ENCODE measurements around the gene RHD. TPM values are rescaled to one million over a fixed set of nuclear protein-coding genes. Genes with fewer than 3 reads are reported as not detected.

The RHD gene
- total and polyA plus RNA-seq, 2 experiments from 2014 or later = 0.33 TPM; not detected in 1

Other genes starting within 250 kb of the RHD start
- 31.7 and 50.3 TPM in 2 replicates for gene SYF2, start 40.0 kb upstream of the RHD start, total RNA-seq (2014; rRNA removed; shearing (Covaris generic))
- 39.9 and 40.5 TPM in 2 replicates for gene SYF2, start 40.0 kb upstream of the RHD start, polyA plus RNA-seq (2016; fragmentation: Nextera tagmentation; extraction: Ambion mirVana)
- 138 and 139 TPM in 2 replicates for gene RSRP1, start 25.1 kb upstream of the RHD start, total RNA-seq (2014; rRNA removed; shearing (Covaris generic))
- gene RSRP1, start 25.1 kb upstream of the RHD start, polyA plus RNA-seq (2016; fragmentation: Nextera tagmentation; extraction: Ambion mirVana) = 86.8 and 113 TPM in 2 replicates
- gene TMEM50A, start 65.8 kb downstream of the RHD start, total RNA-seq (2014; rRNA removed; shearing (Covaris generic)) = 146 and 213 TPM in 2 replicates
- gene TMEM50A, start 65.8 kb downstream of the RHD start, polyA plus RNA-seq (2016; fragmentation: Nextera tagmentation; extraction: Ambion mirVana) = 453 and 455 TPM in 2 replicates
- gene RHCE, start 148.3 kb downstream of the RHD start, total RNA-seq (2014; rRNA removed; shearing (Covaris generic)) = 0.43 and 0.89 TPM in 2 replicates
- 0.90 and 1.6 TPM in 2 replicates for gene RHCE, start 148.3 kb downstream of the RHD start, polyA plus RNA-seq (2016; fragmentation: Nextera tagmentation; extraction: Ambion mirVana)
- gene MACO1, start 158.4 kb downstream of the RHD start, total RNA-seq (2014; rRNA removed; shearing (Covaris generic)) = 16.8 and 18.0 TPM in 2 replicates
- gene MACO1, start 158.4 kb downstream of the RHD start, polyA plus RNA-seq (2016; fragmentation: Nextera tagmentation; extraction: Ambion mirVana) = 10.7 and 12.4 TPM in 2 replicates